HG02884 (cell line): ENCODE measurements around the gene PRRT2.
"Not testable (repeated sequence)": the region's sequence is repeated elsewhere in the genome, so short reads cannot be mapped to it uniquely, and the experiment has no call there.

Source experiments
- ATAC-seq: cut with Tn5 transposase; IDR thresholded peaks from one replicate; pipeline ENCODE4 v1.9.1; 2021; ENCODE audit warnings: mild to moderate bottlenecking, moderate library complexity; ENCODE audit not compliant: unreplicated experiment

PRRT2 gene

GRCh38 chr16:29811896-29812665, at the start of gene PRRT2:
Gene PRRT2 (plus strand): TSS chr16:29812193. CDS start chr16:29813055, 862 bp downstream.
- ATAC-seq = no peak

- no peak for ATAC-seq
These were observed 48.7 kb upstream of the PRRT2 start for GRCh38 chr16:29763326-29763725.

- no peak for ATAC-seq
These were observed 46.6 kb upstream of the PRRT2 start for GRCh38 chr16:29765167-29766032.

- no peak for ATAC-seq
These were observed 45.4 kb upstream of the PRRT2 start for GRCh38 chr16:29766571-29766970.

GRCh38 chr16:29767062-29767461, 44.9 kb upstream of the PRRT2 start:
- no peak for ATAC-seq

- ATAC-seq = no peak
These were observed 42.5 kb upstream of the PRRT2 start for GRCh38 chr16:29769507-29769906.

GRCh38 chr16:29770250-29770929, 41.6 kb upstream of the PRRT2 start:
- no peak for ATAC-seq

GRCh38 chr16:29772330-29772729, 39.7 kb upstream of the PRRT2 start:
- not testable (repeated sequence) for ATAC-seq

GRCh38 chr16:29774730-29775129, 37.3 kb upstream of the PRRT2 start:
- ATAC-seq = no peak

- no peak for ATAC-seq
These were observed 36.1 kb upstream of the PRRT2 start for GRCh38 chr16:29775742-29776408.

GRCh38 chr16:29777576-29778350, 34.2 kb upstream of the PRRT2 start, which contains the start of gene ZG16:
Gene ZG16 (plus strand): TSS chr16:29778256. CDS start chr16:29779267, 1,011 bp downstream.
- ATAC-seq = no peak

GRCh38 chr16:29779474-29779873, 32.5 kb upstream of the PRRT2 start:
- ATAC-seq = no peak

GRCh38 chr16:29783094-29783953, 28.7 kb upstream of the PRRT2 start:
- ATAC-seq = not testable (repeated sequence)

GRCh38 chr16:29784157-29784556, 27.8 kb upstream of the PRRT2 start:
- no peak for ATAC-seq

- no peak for ATAC-seq
These were observed 27.0 kb upstream of the PRRT2 start for GRCh38 chr16:29784901-29785500.

- ATAC-seq = not testable (repeated sequence)
These were observed 24.8 kb upstream of the PRRT2 start for GRCh38 chr16:29787155-29787554.

GRCh38 chr16:29789775-29790182, 22.2 kb upstream of the PRRT2 start:
- ATAC-seq = no peak

- peak; percentile 91 for ATAC-seq
These were observed 21.6 kb upstream of the PRRT2 start, which contains the start of gene KIF22 for GRCh38 chr16:29790183-29790948. Gene KIF22 (plus strand): TSS chr16:29790751. CDS start chr16:29790760, 9 bp downstream.
